ENCODE results near the gene GALNT1.

Gene GALNT1

GRCh38 chr18:35680139-35680551 lies 98.6 kb downstream of the GALNT1 start:
- no peak for DNase-seq (ENCODE audit: low read depth)

DNA sequence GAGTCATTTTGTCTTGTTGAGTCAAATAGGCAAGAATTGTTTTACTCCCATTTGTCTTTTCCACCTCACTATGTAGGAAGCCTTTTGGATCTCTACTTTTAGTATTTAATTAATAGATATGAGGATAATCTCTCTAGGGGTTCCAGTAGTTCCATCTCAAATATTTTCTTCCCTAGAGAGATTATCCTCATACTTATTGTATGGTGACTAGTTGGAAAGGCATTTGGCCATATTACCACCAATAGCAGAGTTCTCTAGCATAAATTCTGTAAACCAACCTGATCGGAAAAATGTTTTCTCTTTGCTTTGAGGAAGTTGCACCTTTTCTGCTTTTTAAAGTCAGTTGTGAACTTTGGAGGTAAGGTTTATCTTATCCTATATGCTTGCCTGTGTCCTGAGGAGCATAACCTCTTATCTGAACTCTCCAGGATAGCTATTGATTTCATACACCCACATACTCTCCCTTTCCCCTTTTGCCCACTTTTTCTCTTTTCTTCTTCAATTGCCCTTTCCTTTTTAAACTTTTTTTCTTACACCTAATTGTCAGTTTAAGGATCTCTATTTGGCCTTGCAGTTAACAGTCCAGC lies 100.8 kb downstream of the GALNT1 start:
- DNase-seq (ENCODE audit: low read depth): peak; percentile 8

GRCh38 chr18:35683021-35683420 lies 101.5 kb downstream of the GALNT1 start:
- DNase-seq (ENCODE audit: low read depth): no peak

DNA sequence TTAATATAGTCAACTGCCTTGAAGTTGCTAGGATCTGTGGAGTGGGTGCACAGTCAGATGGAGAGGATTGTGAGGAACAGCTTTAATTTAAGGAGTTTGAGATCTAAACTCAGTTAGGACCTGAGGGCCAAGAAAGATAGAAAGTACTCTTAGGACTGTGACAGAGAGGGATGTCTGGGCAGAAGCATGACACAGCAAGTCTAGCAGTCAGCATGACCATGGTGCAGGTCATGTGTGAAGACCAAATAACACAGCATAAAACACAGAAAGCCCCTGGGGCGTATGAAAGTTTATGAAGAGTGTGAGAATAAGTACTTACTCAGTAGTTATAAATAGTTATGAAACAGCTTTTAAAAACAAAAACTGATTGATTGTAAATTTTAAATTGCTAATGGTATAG lies 107.2 kb downstream of the GALNT1 start:
- DNase-seq (ENCODE audit: low read depth): no peak

DNA sequence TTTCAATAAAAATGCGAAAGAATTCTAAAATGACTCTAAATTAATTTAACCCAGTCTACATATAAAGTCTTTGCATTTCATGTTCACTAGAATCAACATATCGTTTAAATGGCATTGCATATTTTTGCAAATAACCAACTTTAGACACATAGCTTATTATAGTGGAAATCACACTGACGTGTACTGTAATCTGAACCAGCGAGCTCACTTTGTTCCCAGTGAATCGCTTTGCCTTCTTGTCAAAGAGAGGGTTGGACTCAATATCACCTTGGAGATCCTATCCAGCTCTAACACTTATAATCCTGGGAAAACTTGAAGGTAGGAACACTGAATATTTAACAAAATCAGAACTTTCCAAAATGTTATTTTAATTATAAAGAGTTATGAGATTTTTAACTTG lies 108.2 kb downstream of the GALNT1 start:
- DNase-seq (ENCODE audit: low read depth): no peak

DNA sequence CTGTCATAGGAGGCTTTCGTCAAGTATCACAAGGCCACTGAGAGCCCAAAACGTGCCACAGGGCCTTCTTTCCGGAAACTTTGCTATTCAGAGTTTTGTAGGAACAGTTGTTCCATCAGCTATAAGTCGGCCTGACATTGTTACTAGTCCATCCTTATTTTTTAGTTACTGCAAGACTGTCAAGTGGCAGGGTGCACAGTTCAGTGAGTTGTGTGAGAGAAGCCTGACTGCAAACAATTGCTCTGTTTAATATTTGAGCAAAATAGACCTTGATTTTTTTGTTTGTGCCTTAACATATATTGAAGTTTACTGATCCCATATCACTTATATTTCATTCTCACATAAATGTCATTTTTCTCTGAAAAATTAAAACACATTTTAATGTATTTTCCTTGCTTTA lies 110.1 kb downstream of the GALNT1 start:
- no peak for DNase-seq (ENCODE audit: low read depth)

DNA sequence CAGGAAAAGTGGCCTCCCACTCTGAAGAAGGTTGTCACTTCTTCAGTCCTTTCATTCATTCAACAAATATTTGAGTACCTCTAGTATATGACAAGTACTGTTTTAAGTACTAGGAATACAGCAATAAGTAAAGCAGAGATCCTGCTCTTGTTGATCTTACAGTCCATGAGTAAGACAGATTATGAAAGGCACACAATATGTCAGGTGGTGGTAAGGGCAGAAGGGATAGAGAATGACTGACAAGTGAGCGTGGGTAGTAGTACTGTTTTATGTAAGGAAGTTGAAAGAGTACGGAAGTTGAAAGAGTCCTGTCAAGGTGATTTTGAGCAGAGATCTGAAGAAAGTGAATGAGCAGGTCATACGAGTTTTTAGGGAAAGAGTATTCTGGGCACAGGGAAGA lies 111.3 kb downstream of the GALNT1 start:
- DNase-seq (ENCODE audit: low read depth): no peak

- DNase-seq (ENCODE audit: low read depth): no peak
Measured at GRCh38 chr18:35693829-35694228, 112.3 kb downstream of the GALNT1 start.

- no peak for DNase-seq (ENCODE audit: low read depth)
Measured at GRCh38 chr18:35694808-35695207, 113.3 kb downstream of the GALNT1 start.

GRCh38 chr18:35695384-35695783 lies 113.8 kb downstream of the GALNT1 start:
- no peak for DNase-seq (ENCODE audit: low read depth)

DNA sequence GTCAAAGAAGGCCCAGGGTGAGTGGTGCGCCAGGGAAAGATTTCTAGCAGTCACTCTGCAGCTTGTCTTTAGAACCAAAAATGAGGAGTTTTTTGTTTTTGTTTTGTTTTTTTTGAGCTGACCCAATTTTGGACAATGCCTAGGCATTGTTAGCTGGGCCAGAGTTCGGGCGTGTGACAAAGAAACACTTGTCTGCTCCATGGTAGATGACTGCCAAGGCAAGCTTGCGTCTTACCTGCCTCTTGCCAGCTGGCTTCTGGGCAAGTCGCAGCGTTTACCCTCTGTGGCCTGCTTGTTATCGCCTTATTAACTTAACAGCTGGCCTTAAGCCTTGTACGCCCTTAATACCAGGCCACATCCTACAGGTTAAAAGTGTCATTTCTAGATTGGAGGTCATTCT lies 114.3 kb downstream of the GALNT1 start:
- DNase-seq (ENCODE audit: low read depth): no peak

GRCh38 chr18:35696307-35696706 lies 114.8 kb downstream of the GALNT1 start:
- no peak for DNase-seq (ENCODE audit: low read depth)

DNA sequence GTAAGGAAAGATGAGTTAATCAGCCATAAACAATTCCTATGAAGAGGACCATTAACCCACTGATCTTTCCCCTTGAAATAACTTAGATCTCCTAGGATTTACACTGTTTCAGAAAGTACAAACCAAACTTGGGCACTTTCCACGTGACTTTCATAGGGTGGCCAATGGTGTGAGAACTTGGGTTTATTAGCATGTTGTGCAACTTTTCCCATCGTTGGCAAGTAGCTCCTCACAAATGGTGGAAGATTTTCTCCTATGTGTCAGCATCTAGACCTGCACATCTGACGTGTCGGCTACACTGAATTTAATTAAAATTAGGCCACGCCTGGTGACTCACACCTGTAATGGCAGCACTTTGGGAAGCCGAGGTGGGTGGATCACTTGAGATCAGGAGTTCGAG lies 116.3 kb downstream of the GALNT1 start:
- DNase-seq (ENCODE audit: low read depth): no peak

DNA sequence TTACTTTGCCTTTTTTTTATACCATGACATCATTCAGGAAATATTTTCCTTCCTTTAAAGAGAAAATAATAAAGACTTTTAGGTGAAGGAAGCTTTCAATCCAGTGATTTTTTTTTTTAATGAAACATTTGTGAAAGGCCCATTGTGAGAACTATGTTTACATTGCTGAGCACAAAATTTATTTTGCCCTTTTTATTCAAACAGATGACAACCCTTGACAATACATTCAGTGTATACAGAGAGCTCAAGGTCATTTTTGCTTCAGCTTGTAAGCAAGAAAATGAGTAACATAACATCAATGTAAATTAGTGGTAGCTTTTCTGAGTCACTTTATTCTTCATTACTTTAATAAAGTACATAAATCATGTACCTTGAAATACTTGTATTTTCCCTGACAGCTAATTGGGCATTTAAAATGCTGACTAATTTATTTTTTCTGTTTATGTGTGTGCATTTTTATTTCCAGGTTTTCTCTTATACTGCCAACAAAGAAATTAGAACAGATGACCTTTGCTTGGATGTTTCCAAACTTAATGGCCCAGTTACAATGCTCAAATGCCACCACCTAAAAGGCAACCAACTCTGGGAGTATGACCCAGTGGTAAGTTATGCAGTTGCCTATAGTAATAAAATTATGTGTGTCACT lies 121.6 kb downstream of the GALNT1 start:
- no peak for DNase-seq (ENCODE audit: low read depth)

DNA sequence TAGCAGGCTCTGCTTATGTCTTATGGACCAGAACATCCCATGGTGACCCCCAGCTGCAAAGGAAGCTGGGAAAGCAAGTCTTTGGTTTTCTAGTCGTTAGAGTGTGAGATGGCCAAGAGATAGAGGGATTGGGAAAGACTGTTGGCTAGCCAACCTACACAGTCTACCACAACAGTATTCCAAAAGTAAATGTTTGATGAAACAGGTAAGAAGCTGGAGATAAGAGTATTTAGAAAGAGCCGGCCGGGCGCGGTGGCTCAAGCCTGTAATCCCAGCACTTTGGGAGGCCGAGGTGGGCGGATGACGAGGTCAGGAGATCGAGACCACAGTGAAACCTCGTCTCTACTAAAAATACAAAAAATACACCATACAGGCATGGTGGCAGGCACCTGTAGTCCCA lies 124.4 kb downstream of the GALNT1 start:
- no peak for DNase-seq (ENCODE audit: low read depth)

GRCh38 chr18:35707247-35707646 lies 125.7 kb downstream of the GALNT1 start:
- DNase-seq (ENCODE audit: low read depth): no peak

GRCh38 chr18:35707674-35708073 lies 126.1 kb downstream of the GALNT1 start:
- DNase-seq (ENCODE audit: low read depth): no peak

GRCh38 chr18:35710581-35710980 lies 129.0 kb downstream of the GALNT1 start:
- no peak for DNase-seq (ENCODE audit: low read depth)

GRCh38 chr18:35711227-35711626 lies 129.7 kb downstream of the GALNT1 start:
- DNase-seq (ENCODE audit: low read depth): no peak

GRCh38 chr18:35713545-35713944 lies 132.0 kb downstream of the GALNT1 start:
- peak; percentile 43 for DNase-seq (ENCODE audit: low read depth)

DNA sequence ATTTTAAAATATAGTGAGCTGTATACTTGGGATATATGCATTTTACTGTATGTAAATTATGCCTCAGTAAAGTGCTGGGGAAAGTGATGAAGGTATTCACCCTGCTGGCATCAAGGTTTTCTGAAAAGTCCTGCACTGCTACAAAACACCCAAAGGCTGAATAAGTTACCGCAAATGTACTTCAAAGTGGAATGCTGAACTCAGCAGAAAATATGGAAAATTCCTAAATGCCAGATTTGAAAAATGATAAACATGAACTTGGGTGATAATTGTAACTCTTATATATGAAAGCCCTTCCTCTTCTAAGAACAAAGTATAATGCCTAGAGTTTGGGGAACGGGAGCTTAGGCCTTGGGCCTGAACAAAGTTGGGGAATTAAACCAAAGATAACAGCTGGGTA lies 133.0 kb downstream of the GALNT1 start:
- no peak for DNase-seq (ENCODE audit: low read depth)

DNA sequence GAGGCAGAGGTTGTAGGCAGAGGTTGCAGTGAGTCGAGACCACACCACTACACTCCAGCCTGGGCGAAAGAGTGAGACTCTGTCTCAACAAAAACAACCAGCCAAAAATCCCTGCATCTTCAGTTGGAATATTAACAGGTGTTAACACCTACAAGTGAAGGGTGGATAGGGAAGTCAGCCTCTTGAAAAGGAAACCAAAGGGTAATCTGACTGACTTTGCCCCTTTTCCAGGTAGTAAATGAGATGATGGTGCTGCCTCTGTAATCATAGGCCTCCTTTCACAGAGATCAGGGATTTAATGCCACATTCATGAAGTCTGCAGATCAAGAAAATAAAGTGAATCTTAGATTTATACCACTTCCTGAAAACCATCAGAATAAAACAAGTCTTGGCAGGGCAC lies 133.6 kb downstream of the GALNT1 start:
- no peak for DNase-seq (ENCODE audit: low read depth)

GRCh38 chr18:35716169-35716831 lies 134.8 kb downstream of the GALNT1 start:
- DNase-seq (ENCODE audit: low read depth): no peak

DNA sequence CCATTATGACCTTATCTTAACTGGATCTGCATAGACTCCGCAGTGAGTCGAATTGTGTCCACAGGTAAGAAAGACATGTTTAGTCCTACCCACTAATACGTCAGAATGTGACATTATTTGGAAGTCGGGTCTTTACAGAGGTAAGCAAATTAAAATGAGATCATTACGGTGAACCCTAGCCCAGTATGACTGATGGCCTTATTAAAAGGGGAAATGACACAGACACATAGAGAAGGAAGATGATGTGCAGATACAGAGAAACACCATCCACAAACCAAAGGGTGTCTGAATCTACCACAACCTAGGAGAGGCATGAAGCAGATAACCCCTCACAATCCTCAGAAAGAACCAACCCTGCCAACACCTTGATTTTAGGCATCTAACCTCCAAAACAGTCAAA lies 135.6 kb downstream of the GALNT1 start:
- no peak for DNase-seq (ENCODE audit: low read depth)
